Activated CD4-positive, alpha-beta T cell treated with anti-CD3 and anti-CD28 coated beads, Interleukin-2, Interleukin-4, amounts not matched to agents 100 ng/mL and 50 ng/mL, durations not matched to agents 16 hours and 8 hours (primary cell): ENCODE results near the gene ZMAT3.
A peak's percentile ranks its signal among the peaks of the same experiment; 100 is the strongest.

Experiments used
- DNase-seq: peaks from one replicate; pipeline ENCODE4 v3.0.0-alpha.2; 2020; ENCODE audit warnings: low spot score

ZMAT3 gene

DNA sequence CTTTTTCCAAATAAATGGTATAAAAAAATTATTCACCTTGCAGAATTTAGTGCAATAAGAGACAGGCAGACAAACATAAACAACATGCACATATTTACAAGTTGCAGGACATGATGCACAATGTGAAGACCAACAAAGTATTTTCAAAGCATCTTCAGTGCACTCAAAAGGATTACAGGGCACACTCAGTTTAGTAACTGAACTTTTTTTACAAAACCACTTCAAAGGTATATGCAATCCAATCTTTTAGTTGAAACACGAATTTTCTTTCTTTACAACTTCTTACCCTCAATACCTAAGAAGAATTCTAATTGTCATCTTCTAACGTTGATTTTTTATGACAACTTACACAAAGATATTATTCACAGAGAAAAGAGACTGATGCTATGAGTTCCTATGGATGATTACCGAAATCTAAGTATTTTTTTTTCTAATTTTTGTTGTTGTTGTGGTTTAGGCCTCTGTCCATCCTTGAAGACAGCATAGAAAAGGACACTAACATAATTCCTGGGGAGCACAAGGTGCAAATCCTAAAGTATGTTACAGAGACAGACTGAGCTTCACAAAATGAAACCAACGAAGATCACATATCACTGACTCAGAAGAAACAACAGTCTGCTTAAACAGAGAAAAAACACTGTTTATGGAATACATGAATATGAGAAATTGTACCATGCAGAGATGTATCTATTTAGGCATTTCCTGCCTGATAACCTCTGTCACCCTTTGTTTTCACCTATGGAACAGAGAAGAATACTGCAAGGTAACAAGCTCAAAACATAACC lies 50.3 kb downstream of the ZMAT3 start:
- DNase-seq, result no peak

DNA sequence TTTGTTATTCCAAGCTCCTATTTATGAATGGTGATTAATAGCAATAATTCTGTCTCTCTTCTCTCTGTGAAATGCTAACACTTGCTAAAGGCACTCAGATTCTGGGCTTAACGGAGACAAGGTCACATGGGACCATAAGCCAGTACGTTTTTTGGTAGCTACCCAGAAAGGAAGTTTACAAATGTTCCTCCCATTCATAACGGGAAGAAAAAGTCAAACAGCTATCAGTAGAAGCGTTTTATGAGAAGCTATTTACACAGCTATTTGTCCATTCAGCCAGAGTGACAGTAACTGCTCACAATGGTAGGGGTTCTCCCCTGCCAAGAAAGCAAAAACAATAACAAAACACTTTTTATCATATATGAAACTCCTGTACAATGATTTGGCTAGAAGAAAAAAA lies 51.5 kb downstream of the ZMAT3 start:
- DNase-seq, result no peak

DNA sequence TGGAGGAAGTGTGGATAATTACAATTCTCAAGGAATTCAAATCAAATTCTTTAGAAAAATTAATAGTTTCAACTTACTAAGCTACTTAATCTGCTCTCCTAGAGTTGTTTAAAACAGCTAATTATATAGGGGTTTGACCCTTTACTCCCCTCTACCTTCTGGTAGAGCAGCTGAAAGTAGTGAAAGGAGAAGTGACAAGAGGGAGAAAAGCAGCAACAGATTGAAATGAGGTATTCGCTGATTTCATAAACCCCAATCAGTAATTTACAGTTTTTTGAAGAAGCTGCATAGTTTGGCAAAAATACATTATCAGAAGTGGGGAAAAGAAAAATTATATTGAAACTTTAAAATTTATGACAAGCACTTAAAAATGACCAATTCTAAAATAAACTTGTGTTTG lies 52.8 kb downstream of the ZMAT3 start:
- DNase-seq, result no peak

DNA sequence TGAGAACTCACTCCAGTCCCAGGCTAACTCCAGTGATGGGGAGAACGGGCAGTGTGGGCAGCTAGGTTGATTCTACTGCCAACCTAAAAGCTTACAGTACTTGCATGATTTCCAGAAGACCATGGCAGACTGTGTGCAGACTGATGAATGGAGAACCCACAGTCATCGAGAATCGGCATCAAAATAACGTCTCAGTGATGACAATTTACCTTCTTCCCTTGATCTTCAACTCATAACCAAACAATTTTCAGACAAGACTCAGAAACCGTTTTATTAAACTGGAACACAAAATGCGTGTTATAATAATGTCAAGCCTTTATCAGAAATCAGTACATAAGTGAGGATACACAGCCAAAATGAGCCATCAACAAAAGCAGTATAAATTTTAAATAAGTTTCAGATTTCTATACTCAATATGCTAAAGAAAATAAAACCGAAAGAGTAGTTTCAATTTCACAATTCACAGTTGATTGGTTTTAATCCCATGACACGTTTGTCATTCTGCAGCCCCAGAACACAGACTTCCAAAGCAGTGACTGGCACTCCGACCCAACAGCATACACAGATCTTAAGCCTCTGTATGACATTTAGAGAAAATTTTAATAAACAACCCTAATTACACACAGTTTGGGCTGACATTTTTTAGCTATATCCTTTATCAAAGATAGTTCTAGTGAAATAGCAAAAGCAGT lies 54.5 kb downstream of the ZMAT3 start:
- peak; percentile 30 for DNase-seq

DNA sequence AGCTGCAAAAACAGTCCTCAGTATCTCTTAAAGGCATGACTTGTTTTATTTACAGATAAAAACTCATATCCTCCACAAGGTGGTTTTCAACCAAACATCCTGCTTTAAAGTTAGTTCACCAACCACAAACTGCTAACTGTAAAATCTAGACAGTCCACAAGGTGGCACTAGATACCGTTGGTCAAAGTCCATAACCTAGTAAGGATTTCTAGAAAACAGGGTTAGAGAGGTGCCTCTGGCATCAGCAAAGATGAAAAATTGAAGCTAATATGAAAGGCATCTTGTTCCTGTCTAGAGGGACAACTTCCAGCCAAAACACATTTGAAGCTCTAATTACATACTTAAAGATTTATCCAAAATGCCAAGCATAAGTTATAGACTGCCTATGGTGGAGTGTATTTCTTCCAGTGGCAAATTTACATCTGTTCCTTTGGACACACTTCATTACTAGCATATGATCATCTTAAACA lies 56.0 kb downstream of the ZMAT3 start:
- DNase-seq, result peak; percentile 89

DNA sequence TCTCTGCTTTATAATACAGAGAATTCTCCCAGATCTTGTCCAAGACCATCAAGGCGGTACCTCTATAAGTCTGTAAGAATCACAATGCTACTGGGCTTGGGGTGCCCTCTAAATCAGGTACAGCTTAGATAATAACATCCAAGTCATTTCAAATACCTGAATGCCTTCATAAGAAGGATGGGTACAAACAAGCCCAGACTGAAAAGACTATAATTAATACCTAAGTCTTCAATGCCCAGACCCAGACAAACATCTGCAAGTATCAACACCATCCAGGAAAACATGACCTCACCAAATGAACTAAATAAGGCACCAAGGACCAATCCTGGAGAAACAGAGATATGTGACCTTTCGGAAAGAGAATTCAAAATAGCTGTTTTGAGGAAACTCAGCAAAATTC lies 65.9 kb downstream of the ZMAT3 start:
- no peak for DNase-seq

DNA sequence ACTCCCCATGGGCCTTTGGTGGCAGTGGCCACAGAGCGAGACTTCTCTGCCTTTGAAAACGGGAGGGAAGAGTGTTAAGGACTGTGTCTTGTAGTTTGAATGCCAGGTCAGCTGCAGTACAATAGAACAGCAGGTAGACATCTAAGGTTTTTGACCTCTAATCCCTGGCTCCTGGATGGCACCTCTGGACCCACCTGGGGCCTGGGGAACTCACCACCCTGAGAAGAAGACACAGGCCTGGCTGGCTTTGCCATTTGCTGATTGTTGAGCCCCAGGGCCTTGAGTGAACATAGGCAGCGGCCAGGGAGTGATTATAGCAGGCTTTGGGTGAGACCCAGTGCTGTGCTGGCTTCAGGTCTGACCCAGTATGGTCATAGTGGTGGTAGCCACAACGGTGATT lies 66.4 kb downstream of the ZMAT3 start:
- no peak for DNase-seq

DNA sequence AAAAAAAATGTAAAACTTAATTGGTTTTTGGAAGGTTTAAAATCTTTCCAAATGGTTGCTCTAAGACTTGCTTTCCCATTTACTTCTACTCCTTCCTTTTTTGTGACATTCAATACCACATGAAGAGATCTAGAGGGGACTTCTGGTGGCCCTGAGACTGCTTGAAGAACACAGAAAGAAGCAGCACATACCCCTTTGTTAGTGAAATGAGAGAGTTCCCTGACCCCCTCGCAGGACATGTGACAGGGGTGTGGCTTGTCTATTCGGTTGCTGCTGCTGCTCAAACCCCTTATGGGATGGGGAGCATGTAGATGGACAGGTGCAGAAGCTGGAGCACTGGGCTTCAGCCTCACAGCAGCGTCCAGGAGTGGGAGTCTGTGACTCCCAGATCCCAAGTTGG lies 71.0 kb downstream of the ZMAT3 start:
- DNase-seq, result no peak

DNA sequence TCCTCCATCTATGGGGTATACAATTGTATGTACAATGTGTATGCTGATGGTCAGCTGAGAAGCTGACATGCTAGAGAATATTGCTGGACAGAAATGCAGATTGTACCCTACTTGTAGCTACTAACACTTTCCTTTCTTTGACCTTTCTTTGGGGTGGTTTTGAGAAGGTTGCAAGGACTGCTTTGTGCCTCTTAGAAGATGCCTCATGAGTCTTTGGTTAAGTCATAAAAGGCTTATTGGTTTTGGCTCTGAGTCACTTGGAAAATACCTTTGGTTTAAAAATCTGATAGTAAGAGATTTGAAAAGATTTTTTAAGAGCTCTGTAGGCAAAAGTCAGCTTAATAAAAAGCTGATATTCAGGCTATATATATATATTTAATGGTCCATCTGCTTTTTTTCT lies 71.5 kb downstream of the ZMAT3 start:
- DNase-seq, result peak; percentile 55

DNA sequence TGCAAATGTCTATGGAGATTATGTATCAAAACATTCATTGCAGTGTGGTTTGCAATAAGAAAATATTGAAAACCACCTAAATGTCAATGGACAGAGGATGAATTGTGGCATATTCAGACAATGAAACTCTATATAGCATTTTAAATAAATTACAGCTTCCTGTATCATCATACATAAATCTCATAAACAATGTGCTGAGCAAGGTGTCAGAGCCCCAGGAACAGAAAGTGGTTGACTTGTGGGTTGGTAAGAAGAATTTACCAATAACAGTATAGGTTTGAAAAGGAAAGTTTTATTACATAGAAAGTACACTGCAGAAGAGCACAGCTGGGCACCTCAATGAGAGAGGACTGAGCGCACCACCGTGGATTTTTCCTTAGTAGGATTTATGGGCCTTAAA lies 75.2 kb downstream of the ZMAT3 start:
- DNase-seq, result no peak

DNA sequence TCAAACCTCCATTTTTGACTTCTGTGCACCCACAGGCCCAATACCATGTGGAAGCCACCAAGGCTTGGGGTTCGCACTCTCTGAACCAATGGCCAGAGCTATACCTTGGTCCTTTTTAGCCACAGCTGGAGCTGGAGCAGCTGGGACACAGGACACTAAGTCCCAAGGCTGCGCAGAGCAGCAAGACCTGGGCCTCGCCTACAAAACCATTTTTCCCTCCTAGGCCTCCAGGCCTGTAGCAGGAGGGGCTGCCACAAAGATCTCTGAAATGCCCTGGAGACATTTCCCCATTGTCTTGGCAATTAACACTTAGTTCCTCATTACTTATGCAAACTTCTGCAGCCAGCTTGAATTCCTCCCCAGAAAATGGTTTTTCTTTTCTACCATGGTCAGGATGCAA lies 81.3 kb downstream of the ZMAT3 start:
- no peak for DNase-seq

DNA sequence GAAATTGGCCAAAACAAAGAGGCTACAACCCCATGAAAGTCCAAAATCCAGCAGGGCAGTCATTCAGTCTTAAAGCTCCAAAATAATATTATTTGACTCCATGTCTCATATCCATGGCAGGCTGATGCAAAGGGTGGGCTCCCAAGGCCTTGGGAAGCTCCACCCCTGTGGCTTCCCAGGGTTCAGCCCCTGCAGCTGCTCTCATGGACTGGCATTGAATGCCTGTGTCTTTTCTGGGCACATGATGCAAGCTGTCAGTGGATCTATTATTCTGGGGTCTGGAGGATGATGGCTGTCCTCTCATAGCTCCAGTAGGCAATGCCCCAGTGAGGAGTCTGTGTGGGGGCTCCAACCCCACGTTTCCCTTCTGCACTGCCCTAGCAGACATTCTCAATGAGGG lies 81.8 kb downstream of the ZMAT3 start:
- DNase-seq, result no peak

DNA sequence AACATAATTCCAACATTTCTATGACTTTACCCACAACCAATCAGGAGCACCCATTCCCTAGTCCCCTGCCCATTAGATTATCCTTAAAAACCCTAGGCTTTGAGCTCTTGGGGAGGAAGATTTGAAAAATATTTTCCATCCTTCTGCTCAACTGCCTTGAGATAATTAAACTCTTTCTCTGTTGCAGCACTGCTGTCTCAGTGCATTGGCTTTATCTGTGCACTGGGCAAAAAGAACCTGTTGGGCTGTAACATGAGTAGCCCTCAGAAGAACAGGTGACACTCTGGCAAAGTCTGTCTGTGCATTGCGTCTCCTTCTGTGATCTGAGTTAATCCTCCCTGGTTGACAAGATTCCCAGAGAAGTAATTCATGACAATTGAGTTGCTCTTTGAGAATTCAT lies 83.9 kb downstream of the ZMAT3 start:
- DNase-seq, result no peak

DNA sequence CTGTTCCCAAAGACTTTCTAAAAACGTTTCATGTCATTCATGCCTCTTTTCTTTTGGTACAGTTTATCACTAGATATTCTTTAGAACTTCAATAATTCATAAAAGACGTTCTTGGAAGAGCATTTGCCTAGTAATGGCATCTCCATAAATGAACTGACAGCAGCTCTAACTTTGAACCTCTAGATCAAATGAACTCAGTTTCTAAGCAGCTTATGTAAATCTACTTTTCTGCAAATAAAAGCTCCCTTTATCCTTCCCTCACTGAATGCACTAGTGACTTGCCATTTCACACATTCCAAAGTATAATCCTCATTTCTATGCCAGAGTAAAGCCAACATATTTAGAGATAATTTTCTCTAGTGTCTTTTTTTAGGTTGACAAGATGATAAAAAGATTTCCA lies 85.2 kb downstream of the ZMAT3 start:
- DNase-seq, result no peak

DNA sequence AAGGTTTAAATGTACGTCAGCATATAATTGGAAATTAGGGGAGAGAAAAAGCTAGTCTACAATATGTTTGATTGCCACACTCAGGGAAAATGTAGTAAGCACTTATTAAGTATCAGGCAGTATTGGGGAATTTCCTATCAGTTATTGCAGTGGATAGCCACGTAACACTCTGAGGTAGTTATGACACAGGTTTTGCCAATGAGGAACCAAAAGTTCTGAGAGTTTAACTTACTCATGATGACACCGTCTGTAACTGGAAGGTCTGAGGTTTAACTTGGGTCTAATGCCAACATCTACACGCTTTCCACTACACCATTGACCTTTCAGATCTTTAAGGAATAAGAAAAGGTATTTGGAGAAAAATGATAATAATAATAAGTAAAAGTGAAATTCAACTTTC lies 89.5 kb downstream of the ZMAT3 start:
- DNase-seq, result no peak

DNA sequence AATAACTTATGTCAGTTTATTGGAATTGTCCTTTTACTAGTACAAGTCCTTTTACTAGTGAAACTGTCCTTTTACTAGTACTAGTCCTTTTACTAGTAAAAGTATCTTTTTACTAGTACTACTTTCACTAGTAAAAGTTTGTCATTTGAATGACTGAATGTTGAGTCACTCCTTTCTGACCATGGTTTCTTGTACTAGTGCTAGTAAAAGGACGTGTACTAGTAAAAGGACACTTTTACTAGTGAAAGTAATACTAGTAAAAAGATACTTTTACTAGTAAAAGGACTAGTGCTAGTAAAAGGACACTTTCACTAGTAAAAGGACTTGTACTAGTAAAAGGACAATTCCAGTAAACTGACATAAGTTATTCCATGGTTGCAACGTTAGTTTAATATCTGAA lies 96.3 kb downstream of the ZMAT3 start:
- DNase-seq, result no peak

DNA sequence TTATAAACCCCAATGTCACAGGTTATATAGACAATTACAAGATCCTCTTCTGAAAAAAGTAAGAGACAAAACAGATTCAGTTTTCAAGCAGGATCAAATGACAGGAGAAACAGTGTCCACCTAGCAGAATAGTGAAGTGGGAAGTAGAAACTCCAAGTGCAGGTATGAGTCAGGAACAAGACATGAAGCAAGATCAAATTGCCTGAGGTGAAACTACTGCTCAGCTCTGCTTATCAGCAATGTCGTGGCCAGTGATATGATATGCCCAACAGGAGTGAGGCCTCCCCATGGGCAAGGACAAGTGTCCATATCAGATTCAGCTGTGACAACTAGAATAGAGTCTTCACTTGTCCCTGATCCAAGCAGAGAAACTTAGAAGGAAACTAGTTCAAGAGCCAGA lies 100.0 kb downstream of the ZMAT3 start:
- no peak for DNase-seq

DNA sequence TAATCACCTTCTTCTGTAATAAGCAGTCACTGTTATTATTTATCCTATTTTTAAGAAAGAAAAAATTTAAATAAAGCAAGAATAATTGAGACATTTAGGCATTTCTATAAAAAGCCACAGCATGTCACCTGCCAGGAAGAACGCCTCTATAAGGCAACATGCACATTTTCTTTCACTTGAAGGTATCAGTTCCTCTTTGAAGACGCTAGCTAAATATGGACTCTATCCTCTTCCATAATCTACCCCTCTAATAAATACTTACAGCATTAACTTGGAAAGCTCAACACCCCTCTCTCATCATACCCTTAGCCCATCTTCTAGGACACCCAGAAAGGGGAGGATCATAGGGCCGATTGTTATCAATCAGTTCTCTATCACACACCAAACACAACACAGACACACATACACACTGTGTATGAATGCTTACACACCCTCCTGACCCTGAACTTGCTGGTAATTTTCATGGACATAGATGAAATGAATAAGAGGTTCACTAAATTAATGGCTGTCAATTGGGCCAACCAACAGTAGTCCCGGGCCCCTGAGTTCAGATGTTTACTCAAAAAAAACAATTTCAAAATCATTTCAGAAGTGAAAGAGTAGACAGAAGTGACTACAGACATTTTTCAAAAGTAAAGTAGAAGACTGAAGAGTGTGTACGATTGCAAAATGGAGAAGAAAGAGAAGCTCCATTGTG lies 102.5 kb downstream of the ZMAT3 start:
- DNase-seq, result no peak
